Measurements from ENCODE around the gene CBY3.

CBY3 gene

DNA sequence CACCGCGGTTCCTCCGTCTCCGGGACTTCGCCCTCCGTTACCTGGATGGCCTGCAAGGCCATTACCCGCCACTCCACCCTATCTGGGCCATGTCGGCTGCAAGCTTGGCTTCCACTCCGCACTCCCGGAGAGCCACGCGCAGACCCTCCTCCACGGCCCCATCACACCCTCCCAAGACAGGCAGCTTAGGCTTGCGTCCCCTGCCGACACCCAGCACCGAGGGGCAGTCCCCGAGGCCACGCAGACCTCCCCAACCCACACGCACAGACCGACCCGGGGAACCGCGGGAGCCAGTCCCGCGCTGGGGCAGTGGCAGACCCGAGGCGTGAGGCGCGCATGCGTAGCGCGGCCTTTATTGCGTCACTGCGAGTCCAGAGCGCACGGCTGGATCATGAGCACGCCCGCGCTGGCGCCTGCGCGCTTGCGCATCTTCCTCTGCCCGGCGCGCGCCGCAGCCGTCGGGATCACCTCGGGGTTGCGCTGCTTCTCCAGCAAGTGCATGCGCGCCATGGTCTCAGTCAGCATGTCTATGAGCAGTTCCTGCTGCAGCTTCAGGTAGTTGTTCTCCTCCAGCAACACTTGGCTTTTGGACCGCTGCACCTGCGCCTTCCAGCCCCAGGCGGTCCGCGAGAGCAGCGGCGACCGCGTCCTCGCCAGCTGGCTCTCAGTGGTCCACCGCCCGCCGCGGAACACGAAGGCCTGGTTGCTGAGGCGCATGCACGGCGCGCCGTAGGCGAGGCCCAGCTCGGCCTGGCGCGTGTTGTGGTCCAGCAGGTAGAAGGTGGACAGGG lies 2.4 kb downstream of the CBY3 start (continued):
- TF ChIP-seq, protein P1, sequence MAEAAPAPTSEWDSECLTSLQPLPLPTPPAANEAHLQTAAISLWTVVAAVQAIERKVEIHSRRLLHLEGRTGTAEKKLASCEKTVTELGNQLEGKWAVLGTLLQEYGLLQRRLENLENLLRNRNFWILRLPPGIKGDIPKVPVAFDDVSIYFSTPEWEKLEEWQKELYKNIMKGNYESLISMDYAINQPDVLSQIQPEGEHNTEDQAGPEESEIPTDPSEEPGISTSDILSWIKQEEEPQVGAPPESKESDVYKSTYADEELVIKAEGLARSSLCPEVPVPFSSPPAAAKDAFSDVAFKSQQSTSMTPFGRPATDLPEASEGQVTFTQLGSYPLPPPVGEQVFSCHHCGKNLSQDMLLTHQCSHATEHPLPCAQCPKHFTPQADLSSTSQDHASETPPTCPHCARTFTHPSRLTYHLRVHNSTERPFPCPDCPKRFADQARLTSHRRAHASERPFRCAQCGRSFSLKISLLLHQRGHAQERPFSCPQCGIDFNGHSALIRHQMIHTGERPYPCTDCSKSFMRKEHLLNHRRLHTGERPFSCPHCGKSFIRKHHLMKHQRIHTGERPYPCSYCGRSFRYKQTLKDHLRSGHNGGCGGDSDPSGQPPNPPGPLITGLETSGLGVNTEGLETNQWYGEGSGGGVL (tag by site-specific recombination; IDR thresholded peaks at IDR 0.05), result no peak; the same call in 1 of the 2 replicates
- TF ChIP-seq ZNF792 (tag by site-specific recombination; IDR thresholded peaks at IDR 0.05) (no peak), ZSCAN16 (tag by site-specific recombination; IDR thresholded peaks at IDR 0.05) (no peak), ZNF169 (tag by site-specific recombination; IDR thresholded peaks at IDR 0.05) (no peak), SP2 (tag by site-specific recombination; IDR thresholded peaks at IDR 0.05) (peak; percentile 58), GLI2 (tag by site-specific recombination; IDR thresholded peaks at IDR 0.05; ENCODE audit: borderline replicate concordance, low read depth) (no peak), ZSCAN23 (tag by site-specific recombination; IDR thresholded peaks at IDR 0.05) (0 out of 2 replicates have a peak, but pooled peaks have one; percentile 35), ZNF324 (tag by site-specific recombination; IDR thresholded peaks at IDR 0.05) (peak; percentile 79; the same call in 1 of the 2 replicates), SP7 (tag by site-specific recombination; IDR thresholded peaks at IDR 0.05) (peak; percentile 81), ZFP41 (tag by site-specific recombination; IDR thresholded peaks at IDR 0.05; ENCODE audit: borderline replicate concordance) (no peak), ZNF311 (tag by site-specific recombination; IDR thresholded peaks at IDR 0.05; ENCODE audit: borderline replicate concordance) (no peak), HOXA7 (CRISPR knock-in tag; IDR thresholded peaks at IDR 0.05; ENCODE audit: borderline replicate concordance) (no peak), HOXD13 (CRISPR knock-in tag; IDR thresholded peaks at IDR 0.05; ENCODE audit: borderline replicate concordance) (0 out of 2 replicates have a peak, but pooled peaks have one; percentile 43), ZNF677 (tag by site-specific recombination; IDR thresholded peaks at IDR 0.05) (0 out of 2 replicates have a peak, but pooled peaks have one; percentile 40), YY1 (tag by site-specific recombination; IDR thresholded peaks at IDR 0.05) (peak; percentile 30; the same call in 1 of the 2 replicates), TCF7L2 (IDR thresholded peaks at IDR 0.05; ENCODE audit: borderline replicate concordance, low read depth, low read length) (no peak), ZBTB7A (tag by site-specific recombination; IDR thresholded peaks at IDR 0.05; ENCODE audit: low read depth) (no peak), ZNF214 (tag by site-specific recombination; IDR thresholded peaks at IDR 0.05; ENCODE audit: borderline replicate concordance) (no peak), ZNF366 (tag by site-specific recombination; conservative IDR thresholded peaks at IDR 0.05) (no peak), ZNF558 (tag by site-specific recombination; IDR thresholded peaks at IDR 0.05) (no peak), ZNF585B (tag by site-specific recombination; IDR thresholded peaks at IDR 0.05) (no peak), ZNF175 (tag by site-specific recombination; IDR thresholded peaks at IDR 0.05) (no peak), ZNF701 (tag by site-specific recombination; IDR thresholded peaks at IDR 0.05) (no peak)
- TF ChIP-seq, protein P2, sequence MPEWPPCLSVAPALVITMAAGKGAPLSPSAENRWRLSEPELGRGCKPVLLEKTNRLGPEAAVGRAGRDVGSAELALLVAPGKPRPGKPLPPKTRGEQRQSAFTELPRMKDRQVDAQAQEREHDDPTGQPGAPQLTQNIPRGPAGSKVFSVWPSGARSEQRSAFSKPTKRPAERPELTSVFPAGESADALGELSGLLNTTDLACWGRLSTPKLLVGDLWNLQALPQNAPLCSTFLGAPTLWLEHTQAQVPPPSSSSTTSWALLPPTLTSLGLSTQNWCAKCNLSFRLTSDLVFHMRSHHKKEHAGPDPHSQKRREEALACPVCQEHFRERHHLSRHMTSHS (tag by site-specific recombination; IDR thresholded peaks at IDR 0.05), result no peak
- TF ChIP-seq, protein P3, sequence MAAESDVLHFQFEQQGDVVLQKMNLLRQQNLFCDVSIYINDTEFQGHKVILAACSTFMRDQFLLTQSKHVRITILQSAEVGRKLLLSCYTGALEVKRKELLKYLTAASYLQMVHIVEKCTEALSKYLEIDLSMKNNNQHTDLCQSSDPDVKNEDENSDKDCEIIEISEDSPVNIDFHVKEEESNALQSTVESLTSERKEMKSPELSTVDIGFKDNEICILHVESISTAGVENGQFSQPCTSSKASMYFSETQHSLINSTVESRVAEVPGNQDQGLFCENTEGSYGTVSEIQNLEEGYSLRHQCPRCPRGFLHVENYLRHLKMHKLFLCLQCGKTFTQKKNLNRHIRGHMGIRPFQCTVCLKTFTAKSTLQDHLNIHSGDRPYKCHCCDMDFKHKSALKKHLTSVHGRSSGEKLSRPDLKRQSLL (tag by site-specific recombination; IDR thresholded peaks at IDR 0.05), result no peak; the same call in 1 of the 2 replicates
- TF ChIP-seq, protein P4, sequence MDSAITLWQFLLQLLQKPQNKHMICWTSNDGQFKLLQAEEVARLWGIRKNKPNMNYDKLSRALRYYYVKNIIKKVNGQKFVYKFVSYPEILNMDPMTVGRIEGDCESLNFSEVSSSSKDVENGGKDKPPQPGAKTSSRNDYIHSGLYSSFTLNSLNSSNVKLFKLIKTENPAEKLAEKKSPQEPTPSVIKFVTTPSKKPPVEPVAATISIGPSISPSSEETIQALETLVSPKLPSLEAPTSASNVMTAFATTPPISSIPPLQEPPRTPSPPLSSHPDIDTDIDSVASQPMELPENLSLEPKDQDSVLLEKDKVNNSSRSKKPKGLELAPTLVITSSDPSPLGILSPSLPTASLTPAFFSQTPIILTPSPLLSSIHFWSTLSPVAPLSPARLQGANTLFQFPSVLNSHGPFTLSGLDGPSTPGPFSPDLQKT (IDR thresholded peaks at IDR 0.05; ENCODE audit: borderline replicate concordance, low read depth, low read length), result no peak
- TF ChIP-seq, protein P5, sequence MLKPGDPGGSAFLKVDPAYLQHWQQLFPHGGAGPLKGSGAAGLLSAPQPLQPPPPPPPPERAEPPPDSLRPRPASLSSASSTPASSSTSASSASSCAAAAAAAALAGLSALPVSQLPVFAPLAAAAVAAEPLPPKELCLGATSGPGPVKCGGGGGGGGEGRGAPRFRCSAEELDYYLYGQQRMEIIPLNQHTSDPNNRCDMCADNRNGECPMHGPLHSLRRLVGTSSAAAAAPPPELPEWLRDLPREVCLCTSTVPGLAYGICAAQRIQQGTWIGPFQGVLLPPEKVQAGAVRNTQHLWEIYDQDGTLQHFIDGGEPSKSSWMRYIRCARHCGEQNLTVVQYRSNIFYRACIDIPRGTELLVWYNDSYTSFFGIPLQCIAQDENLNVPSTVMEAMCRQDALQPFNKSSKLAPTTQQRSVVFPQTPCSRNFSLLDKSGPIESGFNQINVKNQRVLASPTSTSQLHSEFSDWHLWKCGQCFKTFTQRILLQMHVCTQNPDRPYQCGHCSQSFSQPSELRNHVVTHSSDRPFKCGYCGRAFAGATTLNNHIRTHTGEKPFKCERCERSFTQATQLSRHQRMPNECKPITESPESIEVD (tag by site-specific recombination; IDR thresholded peaks at IDR 0.05), result no peak
- TF ChIP-seq, protein P6, sequence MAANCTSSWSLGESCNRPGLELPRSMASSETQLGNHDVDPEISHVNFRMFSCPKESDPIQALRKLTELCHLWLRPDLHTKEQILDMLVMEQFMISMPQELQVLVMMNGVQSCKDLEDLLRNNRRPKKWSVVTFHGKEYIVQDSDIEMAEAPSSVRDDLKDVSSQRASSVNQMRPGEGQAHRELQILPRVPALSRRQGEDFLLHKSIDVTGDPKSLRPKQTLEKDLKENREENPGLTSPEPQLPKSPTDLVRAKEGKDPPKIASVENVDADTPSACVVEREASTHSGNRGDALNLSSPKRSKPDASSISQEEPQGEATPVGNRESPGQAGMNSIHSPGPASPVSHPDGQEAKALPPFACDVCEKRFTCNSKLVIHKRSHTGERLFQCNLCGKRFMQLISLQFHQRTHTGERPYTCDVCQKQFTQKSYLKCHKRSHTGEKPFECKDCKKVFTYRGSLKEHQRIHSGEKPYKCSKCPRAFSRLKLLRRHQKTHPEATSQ (tag by site-specific recombination; IDR thresholded peaks at IDR 0.05), result 0 out of 2 replicates have a peak, but pooled peaks have one; percentile 73
- TF ChIP-seq, protein P7, sequence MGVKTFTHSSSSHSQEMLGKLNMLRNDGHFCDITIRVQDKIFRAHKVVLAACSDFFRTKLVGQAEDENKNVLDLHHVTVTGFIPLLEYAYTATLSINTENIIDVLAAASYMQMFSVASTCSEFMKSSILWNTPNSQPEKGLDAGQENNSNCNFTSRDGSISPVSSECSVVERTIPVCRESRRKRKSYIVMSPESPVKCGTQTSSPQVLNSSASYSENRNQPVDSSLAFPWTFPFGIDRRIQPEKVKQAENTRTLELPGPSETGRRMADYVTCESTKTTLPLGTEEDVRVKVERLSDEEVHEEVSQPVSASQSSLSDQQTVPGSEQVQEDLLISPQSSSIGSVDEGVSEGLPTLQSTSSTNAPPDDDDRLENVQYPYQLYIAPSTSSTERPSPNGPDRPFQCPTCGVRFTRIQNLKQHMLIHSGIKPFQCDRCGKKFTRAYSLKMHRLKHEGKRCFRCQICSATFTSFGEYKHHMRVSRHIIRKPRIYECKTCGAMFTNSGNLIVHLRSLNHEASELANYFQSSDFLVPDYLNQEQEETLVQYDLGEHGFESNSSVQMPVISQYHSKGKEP (tag by site-specific recombination; IDR thresholded peaks at IDR 0.05), result peak; percentile 61; the same call in 1 of the 2 replicates
